Activated CD8-positive, alpha-beta memory T cell treated with anti-CD3 and anti-CD28 coated beads, Interleukin-2, amount 50 U/mL, for 24 hours (primary cell): ENCODE data around the gene PRKAA2.
"Not testable (repeated sequence)": the region's sequence is repeated elsewhere in the genome, so short reads cannot be mapped to it uniquely, and the experiment has no call there.

ENCODE experiments used
- DNase-seq: peaks from one replicate; pipeline ENCODE4 v3.0.0-alpha.2; 2020; ENCODE audit errors: extremely low read depth

The PRKAA2 gene

GRCh38 chr1:56644919-56645676 lies at the start of gene PRKAA2:
Gene PRKAA2, plus strand, starts transcription at chr1:56645314. Its CDS starts 74 bp downstream, at chr1:56645388.
- no peak for DNase-seq

GRCh38 chr1:56595397-56596191 lies 49.5 kb upstream of the PRKAA2 start:
- not testable (repeated sequence) for DNase-seq

DNA sequence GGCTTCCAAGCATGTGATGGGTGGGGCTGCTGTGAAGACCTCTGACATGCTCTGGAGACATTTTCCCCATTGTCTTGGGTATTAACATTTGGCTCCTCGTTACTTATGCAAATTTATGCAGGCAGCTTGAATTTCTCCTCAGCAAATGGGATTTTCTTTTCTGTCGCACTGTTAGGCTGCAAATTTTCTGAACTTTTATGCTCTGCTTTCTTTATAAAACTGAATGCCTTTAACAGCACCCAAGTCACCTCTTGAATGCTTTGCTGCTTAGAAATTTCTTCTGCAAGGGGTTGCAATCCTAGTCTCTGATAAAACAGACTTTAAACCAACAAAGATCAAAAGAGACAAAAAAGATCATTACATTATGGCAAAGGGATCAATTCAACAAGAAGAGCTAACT lies 35.0 kb upstream of the PRKAA2 start:
- not testable (repeated sequence) for DNase-seq

DNA sequence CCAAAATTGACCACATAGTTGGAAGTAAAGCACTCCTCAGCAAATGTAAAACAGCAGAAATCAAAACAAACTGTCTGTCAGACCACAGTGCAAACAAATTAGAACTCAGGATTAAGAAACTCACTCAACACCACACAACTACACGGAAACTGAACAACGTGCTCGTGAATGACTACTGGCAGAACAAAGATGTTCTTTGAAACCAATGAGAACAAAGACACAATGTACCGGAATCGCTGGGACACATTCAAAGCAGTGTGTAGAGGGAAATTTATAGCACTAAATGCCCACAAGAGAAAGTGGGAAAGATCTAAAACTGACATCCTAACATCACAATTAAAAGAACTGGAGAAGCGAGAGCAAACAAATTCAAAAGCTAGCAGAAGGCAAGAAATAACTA lies 34.3 kb upstream of the PRKAA2 start:
- not testable (repeated sequence) for DNase-seq

DNA sequence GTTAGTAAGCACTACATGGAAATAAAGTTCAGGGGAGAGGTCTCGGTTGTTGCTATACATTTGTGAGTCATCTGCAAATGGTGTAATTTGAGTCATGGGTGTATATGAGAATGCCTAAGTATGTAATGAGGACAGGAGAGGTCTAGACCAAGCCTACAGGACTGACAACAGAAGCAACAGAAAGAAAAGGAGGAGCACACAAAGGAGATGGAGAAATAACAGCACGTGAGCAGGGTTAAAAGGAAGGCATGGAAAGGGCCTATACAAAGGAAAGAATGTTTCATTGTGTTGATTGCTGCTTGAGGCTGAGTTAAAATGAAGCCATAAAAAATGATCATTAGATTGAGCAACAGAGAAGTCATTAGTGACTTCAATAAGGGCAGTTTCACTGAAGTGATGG lies 28.0 kb upstream of the PRKAA2 start:
- DNase-seq: no peak

GRCh38 chr1:56625819-56626440 lies 19.2 kb upstream of the PRKAA2 start:
- no peak for DNase-seq

DNA sequence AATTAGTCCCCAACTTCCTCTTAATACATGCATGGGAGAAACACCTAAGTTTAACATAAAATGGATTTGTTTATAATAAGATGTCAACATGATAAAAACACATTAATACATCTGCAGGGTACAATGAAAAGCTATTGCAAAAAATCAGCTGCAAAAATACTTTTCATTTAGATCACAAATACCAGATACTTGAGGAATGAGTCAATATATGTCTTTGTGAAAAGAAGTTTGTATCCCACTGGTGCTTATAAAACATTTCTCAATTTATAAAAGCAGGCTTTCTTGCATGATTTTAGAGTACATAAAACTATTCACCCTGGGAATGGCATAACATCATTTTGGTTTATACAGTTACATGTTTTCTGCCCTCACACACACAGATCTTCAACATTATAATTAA lies 18.6 kb upstream of the PRKAA2 start:
- no peak for DNase-seq

DNA sequence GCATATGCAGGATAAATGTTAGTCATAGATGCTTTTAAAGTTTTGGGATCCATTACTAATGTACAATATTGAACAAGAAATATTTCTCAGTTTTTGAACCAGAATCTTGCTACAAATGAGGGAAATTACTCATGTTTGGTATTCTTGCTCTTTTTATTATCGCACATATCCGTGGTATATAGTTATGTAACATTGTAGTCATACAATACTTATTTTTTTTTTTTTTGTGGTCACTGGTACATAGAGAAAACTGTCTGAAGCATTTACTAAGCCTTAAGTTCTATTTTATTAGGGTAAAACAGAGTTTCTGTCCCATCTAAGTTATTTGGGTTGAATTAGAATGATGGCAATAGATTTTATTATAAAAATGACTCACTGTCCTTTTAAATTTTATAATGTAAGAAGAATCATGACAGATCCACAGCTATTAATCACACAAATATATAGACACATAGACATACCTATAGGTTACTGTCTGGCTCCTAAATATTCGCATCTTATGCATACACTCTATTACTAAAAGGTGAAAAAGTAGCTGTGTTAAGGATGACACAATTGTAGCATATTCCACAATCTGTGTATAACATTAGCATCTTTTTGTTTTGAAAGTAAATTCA lies 18.0 kb upstream of the PRKAA2 start:
- DNase-seq: no peak

DNA sequence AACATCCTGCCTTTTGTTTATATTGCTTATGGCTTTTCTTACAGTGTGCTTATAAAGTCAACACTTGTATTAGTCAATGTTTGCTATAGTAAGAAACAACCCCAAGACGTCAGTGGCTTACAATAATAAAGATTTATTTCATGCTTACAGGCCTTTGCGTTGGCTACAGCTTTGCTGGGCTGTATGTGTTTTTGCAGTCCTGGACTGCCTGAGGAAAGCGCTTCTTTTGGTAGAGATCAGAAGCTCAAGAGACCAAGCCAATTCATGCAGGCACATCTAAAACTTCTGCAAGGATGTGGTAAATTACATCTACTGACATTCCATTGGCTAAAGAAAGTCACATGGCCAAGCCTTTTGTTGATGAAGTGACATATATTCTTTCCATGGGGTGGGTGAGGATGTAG lies 17.5 kb upstream of the PRKAA2 start:
- no peak for DNase-seq

GRCh38 chr1:56630786-56631185 lies 14.3 kb upstream of the PRKAA2 start:
- no peak for DNase-seq

DNA sequence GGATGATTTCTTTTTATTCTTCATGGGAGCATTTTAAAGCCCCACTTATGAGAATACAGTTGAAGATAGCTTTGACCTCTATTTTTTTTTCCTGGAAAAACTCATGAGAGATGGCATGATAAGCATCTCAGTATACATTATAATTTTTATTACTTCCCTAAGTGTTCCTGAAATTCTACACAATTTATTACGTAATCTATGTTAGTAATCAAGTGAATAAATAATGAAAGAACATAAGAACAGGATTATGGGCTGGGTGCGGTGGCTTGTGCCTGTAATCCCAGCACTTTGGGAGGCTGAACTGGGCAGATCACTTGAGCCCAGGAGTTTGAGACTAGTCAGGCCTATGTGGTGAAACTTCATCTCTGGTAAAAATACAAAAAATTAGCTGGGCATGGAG lies 13.2 kb upstream of the PRKAA2 start:
- DNase-seq: no peak

DNA sequence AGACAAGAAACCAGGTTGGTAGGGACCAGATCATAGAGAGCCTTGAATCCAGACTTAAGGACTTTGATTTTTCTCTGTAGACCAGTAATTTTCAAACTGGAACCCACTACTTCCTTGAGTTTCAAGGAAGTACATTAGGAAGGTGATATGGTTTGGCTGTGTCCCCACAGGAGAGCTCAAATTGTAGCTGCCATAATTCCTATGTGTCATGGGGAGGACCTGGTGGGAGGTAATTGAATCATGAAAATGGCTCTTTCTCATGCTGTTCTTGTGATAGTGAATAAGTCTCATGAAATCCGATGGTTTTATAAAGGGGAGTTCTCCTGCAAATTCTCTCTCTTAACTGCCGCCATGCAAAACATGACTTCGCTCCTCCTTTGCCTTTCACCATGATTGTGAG lies 10.1 kb upstream of the PRKAA2 start:
- no peak for DNase-seq

GRCh38 chr1:56638248-56638647 lies 6.9 kb upstream of the PRKAA2 start:
- no peak for DNase-seq

DNA sequence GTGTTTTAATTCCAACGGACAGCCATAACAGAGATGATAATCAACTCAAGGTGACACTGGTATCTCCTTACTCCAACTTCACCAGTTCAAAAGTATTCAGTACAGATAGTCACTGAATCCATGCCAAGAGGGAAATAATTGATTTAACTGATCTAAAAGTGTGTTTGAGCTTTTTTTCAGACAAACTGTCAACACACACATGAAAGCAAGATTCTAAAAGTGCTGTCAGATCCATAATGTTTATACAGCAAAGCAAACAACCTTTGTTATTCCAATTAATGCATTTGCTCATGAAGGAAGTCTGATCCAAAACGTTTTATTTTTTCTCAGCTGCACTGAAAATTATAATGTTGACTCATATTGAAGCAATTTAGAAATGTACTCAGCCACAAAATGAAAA lies 5.9 kb upstream of the PRKAA2 start:
- no peak for DNase-seq

DNA sequence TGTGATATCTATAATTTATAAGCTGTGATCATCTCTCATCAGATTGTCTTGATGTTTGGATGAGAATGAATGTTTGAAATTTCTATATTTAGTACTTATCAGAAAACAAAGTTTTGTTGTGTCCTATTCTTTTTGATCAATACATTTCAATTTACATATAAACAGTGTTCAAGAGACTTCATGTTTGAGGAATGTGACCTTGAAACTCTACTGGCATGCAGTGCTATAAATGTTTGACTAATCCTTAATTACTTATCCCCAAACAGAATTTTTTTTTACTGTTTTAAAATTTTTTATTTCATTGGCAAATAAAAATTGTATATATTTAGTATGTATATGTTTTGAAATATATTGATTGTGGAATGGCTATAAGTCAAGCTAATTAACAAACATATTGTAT lies 1.5 kb upstream of the PRKAA2 start:
- DNase-seq: no peak

GRCh38 chr1:56644064-56644918 lies 823 bp upstream of the PRKAA2 start:
- DNase-seq: no peak

- no peak for DNase-seq
Observed at GRCh38 chr1:56645677-56646305, 677 bp downstream of the PRKAA2 start.

GRCh38 chr1:56646611-56647010 lies 1.5 kb downstream of the PRKAA2 start:
- no peak for DNase-seq

DNA sequence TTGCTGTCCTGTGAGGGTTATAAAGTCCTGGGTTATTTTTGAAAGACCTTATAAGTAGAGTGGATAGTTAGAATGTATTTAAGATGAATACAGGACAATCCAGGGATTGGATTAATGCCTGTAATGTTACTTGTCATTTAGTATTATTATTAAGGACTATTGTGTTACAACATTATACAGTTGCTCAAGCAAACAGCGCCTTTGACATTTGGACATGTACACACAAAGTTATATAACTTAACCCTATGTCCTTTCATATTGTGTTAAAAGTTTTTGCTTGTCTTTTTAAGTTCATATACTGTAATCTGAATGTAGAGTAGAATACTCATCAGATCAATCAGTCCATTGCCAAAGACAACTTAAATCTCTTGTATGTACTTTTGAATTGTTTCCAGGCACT lies 2.0 kb downstream of the PRKAA2 start:
- DNase-seq: no peak

DNA sequence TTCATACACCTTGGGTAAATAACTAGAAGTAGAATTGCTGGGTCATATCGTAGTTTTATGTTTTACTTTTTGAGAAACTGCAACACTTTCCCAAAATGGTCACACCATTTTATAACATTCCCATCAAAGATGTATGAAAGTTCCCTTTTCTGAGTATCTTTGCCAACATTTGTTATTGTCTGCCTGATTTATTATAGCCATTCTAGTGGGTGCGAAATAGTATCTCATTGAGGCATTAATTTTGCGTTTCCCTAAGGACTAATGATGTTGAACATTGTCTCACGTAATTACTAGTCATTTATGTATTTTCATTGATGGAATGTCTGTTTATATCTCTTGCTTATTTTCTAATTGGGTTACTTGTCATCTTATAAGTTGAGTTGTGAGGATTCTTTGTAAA lies 3.4 kb downstream of the PRKAA2 start:
- no peak for DNase-seq
